Erythroblast (primary cell): ENCODE data around the gene TPTE.
"Not testable (repeated sequence)": the region's sequence is repeated elsewhere in the genome, so short reads cannot be mapped to it uniquely, and the experiment has no call there.

Experiments used
- DNase-seq, 2 experiments: peaks; one replicate each; lab custom pipeline; 2025; lab: John Stamatoyannopoulos, UW
- GATA1 ChIP-seq: IDR thresholded peaks from 2 replicates; pipeline ENCODE4 v1.6.1; 2011; ENCODE audit warnings: low read depth, mild to moderate bottlenecking, control low read depth, low read length, moderate library complexity
- POLR2A ChIP-seq: IDR thresholded peaks from 2 replicates; pipeline ENCODE4 v1.6.1; 2011; ENCODE audit warnings: mild to moderate bottlenecking, low read length

The TPTE gene

DNA sequence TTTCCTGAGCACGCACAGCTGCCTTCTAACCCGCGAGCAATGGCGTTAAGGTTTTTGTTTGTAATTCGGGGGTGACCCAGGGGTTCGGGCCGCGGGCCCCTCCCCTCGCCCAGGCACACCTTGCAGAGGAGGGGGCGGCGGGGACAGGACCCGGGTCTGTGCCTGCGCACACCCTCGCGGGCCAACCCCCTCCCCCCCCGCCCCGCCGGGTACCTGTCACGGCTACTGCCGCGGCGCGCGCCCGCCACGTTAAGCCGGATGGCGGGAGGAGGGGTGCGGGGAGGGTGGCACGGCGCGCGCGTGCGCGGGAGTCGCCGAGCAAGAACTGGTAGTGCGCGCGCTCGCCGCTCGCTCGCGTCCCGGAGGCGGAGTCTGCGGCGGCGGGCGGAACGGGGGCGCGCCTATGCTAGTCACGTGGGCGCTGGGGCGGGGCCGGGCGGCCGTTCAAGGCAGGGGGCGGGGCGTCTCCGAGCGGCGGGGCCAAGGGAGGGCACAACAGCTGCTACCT, at the start of gene TPTE:
TSS of gene TPTE (plus strand) at position 493 of the 508 bp plus-strand sequence. CDS start 17,141 bp downstream, outside the sequence.
- TF ChIP-seq GATA1 (no peak), POLR2A (no peak)
- no peak for DNase-seq

DNA sequence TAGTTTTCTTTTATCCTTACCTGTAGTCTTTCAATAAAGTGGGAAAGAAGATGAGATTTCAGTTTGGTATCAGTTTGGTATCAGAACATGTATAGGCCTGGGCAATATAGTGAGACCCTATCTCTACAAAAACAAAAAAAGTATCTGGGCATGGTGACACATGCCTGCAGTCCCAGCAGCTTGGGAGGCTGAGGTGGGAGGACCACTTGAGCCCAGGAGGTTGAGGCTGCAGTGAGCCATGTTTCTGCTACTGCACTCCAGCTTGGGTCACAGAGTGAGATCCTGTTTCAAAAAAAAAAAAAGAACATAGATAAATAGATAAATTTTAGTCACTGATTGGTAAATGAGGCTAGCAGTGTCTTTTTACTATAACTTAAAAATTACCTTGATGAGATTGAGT, 49.4 kb upstream of the TPTE start:
- not testable (repeated sequence) for DNase-seq

DNA sequence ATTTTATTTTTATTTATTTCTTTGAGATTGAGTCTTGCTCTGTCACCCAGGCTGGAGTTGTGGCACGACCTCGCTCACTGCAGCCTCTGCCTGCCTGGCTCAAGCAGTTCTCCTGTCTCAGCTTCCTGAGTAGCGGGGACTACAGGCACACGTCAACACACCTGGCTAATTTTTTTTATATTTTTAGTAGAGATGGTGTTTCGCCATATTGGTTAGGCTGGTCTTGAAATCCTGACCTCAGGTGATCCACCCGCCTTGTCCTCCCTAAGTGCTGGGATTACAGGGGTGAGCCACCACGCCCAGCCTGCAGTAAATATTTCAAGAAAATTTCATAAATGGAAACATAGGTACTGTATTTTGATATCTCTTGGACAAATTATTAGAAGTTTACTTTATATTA, 43.6 kb upstream of the TPTE start:
- DNase-seq: not testable (repeated sequence)

DNA sequence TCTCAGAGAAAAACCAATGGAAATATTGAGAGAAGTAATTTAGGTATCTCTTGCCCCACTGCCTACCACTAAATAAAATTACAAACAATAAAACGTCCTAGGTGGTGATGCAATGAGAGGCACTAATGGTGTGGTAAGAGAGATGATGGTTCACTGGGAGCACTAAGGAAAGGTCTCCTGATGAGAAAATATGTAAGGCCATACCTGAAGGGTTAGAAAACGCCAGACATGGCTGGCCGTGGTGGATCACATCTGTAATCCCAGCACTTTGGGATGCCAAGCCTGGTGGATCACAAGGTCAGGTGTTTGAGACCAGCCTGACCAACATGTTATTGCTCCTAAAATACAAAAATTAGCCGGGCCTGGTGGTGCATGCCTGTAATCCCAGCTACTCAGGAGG, 41.5 kb upstream of the TPTE start:
- not testable (repeated sequence) for DNase-seq

DNA sequence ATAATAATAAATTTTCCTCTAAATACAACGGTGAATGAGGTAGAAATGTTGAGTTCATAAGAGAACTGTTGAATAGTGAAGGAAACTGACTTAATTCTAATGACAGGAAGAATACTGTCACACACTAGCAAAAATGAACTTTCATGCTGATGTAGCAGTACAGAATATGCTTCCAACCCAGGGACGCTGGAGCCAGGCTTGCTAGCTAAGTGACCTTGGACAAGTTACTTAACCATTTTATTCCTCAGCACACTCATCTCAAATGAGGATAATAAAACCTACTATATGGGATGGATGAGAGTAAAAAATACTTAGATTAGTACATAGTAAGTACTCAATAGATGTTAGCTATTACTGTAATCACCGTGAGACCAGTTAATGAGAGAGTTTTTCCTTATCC, 36.5 kb upstream of the TPTE start:
- not testable (repeated sequence) for DNase-seq

DNA sequence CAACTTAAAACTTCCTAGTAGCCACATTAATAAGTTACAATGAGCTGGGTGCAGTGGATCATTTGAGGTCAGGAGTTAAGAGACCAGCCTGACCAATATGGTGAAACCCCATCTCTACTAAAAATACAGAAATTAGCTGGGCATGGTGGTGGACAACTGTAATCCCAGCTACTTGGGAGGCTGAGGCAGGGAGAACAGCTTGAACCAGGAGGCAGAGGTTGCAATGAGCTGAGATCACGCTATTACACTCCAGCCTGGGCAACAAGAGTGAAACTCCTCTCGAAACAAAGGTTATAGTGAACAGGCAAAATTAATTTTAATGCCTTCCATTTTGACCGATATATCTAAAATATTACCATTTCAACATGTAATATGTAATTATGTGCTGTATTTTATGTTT, 30.9 kb upstream of the TPTE start:
- not testable (repeated sequence) for DNase-seq

DNA sequence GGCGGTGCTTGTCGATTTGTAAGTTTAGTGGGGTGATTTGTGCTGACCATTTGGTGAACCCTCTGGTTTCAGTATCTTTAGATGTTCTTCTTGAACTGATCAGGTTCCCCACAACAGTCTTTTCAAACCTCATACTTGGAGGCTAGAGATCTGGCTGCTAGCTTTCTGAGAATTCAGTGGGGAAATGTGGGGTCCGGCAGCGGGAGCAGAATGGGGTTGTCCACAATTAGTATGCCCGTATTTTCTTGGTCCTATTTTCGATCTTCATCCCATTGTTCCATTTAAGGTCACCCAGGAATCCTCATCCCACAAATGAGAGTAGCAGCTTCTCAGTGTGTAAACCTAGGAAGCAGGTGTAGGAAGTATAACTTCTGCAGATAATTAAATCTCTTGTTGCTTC, 10.3 kb upstream of the TPTE start:
- no peak for DNase-seq

DNA sequence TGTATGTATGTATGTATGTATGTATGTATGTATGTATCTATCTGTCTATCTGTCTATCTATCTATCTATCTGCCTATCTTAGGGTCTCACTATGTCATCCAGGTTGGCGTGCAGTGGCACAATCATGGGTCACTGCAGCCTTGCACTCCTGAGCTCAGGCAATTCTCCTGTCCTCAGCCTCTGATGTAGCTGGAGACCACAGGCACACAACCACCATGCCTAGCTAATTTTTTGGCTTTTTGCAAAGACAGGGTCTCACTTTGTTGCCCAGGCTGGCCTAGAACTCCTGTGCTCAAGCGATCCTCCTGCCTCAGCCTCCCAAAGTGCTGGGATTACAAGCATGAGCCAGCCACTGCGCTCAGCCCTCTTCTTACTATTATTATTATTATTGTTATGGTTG, 4.5 kb upstream of the TPTE start:
- DNase-seq: not testable (repeated sequence)

More for the DNA sequence above, 10.3 kb upstream of the TPTE start:
- TF ChIP-seq GATA1 (no peak), POLR2A (no peak)

DNA sequence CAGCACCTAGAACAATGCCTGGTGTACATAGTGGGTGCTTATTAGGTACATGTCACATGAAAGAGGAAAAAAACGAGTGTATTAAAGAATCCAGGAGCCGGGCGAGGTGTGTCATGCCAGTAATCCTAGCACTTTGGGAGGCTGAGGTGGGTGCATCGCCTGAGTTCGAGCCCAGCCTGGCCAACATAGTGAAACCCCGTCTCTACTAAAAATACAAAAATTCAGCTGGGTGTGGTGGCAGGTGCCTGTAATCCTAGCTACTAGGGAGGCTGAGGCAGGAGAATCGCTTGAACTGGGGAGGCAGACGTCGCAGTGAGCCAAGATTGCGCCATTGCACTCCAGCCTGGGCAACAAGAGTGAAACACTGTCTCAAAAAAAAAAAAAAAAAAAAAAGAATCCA, 3.5 kb upstream of the TPTE start:
- not testable (repeated sequence) for DNase-seq

DNA sequence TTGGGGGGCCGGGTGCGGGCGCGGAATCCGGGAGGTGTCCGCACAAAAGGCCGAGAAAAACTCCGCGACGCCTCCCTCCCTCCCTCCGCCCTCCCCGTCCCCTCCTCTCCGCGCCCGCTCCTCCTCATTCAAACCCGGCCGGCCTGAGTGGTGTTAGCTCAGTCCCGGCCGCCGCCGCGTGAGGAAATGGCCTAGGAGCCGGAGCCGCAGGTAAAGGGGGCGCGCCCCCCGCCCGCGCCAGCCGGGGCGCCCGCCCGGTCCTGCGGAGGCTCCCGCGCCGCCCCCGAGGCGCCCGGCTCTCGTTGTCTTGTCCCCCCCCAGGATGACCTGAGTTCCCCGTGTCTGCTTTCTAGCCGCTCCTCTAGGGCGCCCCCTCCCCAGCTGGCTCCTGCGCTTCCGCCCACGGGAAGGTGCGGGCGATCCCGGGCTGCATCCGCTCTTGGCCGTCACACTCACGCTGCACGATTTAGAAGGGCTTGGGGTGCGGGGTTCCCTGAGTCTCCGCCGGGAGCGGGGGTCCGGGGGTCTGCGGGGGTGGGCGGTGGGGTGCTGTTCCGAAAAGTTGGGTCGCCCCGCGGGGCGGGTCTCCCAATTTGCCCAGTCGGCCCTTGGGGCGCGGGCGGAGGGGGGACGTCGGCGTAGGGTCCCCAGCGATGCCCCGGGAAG, 585 bp downstream of the TPTE start:
- DNase-seq: not testable (repeated sequence)

DNA sequence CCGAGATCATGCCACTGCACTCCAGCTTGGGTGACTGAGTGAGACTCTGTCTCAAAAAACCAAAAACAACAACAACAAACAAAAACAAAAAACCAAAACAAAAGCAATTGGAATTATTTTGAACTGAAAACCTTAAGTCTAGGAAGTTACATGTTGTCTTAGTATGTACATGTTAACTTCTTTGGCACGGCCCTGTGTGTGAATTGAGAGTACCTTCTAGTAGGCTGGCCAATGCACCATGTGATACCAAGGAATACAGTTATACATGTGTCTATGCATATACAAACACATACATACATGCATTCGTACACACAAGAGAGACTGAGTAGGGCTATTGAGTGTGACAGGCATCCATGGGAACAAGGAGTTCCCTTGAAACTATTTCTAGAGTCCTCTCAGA, 18.6 kb downstream of the TPTE start:
- no peak for TF ChIP-seq GATA1
- TF ChIP-seq POLR2A: no peak
- no peak for DNase-seq

DNA sequence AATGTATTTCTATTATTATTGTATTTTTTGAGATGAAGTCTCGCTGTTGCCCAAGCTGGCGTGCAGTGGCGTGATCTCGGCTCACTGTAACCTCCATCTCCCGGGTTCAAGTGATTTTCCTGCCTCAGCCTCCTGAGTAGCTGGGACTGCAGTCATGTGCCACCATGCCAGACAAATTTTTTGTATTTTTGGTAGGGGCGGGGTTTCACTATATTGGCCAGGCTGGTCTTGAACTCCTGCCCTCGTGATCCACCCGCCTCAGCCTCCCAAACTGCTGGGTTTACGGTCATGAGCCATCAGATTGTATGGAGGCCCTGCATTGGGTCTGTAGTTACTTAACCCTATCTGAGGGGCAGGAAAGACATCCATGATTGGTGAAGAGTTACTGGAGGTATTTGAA, 23.0 kb downstream of the TPTE start:
- not testable (repeated sequence) for DNase-seq

DNA sequence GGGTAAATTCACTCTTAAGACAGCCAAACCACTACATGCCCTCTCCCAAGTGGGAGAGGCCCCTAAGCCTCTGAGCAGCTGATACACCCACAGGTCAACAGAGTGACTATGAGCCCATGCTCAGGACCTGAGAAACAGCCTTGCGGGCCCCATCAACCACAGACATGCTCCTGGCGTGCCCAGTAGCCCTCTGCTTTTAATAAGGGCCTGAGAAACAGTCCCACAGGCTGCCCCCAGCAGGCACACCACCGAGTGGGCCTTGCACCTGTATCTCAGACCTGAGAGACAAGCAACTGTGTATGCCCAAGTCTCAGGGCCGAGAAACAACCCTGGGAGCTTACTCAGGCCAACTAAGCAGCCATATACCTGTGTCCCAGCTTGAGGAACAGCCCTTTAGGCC, 26.5 kb downstream of the TPTE start:
- not testable (repeated sequence) for DNase-seq

DNA sequence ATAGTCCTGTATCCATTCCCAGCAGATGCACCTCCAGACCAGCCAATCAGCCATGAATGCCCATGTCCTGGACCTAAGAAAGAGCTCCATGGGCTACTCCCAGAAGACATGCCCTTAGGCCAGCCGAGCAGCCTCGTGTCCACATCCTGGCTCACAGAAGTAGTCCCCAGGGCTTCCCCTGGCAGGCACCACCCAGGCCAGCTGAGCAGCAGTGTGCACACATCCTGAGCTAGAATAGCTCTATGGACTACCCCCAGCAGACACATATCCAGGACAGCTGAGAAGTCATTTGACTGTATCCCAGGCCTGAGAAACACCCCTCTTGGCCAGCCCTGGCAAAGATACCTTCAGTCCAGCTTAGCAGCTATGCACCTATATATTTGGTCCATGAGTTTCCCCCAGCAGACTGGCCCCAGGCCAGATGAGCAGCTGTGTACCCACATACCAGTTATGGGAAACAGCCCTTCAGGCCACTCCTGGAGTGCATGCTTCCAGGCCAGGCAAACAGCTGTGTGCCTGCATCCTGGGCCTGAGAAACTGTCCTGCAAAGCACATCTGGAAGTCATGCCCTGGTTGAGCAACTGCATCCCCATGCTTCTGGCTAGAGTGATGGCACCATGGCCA, 27.1 kb downstream of the TPTE start:
- not testable (repeated sequence) for DNase-seq

DNA sequence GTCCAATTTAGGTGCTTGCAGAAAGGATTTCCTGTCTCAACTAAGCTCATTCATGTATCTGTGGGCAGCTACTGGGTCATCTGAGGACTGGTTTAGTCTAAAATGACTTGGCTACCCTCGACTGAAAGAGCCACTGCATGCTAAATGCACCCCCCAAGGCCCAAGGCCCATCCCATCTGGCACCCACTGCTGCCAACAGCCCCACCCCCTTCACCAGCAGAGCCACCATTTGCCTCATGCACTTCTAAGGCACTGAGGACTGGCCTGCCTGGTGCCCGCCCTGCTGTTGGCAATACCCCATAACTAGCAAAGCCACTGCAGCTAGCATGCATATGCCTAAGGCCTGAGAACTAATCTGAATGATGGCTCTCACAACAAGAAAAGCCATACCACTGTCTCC, 49.4 kb downstream of the TPTE start:
- not testable (repeated sequence) for DNase-seq

DNA sequence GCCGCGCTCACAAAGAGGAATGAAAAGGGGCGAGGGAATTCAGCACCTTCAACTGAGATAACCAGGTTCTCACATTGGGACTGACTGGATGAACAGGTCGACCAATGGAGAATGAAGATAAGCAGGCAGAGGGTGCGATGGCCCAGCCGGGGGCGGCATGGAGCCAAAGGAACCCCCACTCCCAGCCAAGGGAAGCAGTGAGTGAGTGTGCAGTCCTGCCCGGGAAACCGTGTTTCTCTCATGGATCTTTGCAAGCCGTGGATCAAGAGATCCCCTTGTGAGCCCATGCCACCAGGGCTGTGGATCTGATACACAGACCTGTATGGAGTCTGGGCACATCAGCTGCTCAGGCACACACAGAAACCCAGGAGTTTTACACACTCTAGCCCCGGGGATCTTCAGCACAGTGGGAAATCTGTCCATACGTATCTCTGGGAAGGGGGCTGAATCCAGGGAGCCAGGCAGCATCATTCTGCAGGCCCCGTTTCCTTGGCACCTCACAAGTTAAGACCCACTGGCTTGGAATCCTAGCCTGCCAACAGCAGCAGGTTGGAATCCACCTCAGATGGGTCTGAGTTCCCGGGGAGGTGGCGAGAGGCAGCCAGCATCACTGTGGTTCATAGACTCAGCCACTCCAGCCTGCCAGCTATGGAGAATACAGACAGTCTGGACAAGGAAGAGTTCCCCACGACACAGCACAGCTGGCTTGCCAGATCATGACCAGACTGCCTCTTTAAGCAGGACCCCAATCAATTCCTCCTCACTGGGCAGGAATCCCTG, 53.3 kb downstream of the TPTE start:
- not testable (repeated sequence) for DNase-seq
